ENCODE measurements around the gene BMP8A.
"Not testable (repeated sequence)": the region's sequence is repeated elsewhere in the genome, so short reads cannot be mapped to it uniquely, and the experiment has no call there.

BMP8A gene

GRCh38 chr1:39527190-39527579 is 35.7 kb downstream of the BMP8A start:
- DNase-seq (ENCODE audit: low read depth), result not testable (repeated sequence)

GRCh38 chr1:39528082-39528481 is 36.6 kb downstream of the BMP8A start:
- no peak for DNase-seq (ENCODE audit: low read depth)

GRCh38 chr1:39529901-39530535 is 38.6 kb downstream of the BMP8A start:
- DNase-seq (ENCODE audit: low read depth), result no peak

DNA sequence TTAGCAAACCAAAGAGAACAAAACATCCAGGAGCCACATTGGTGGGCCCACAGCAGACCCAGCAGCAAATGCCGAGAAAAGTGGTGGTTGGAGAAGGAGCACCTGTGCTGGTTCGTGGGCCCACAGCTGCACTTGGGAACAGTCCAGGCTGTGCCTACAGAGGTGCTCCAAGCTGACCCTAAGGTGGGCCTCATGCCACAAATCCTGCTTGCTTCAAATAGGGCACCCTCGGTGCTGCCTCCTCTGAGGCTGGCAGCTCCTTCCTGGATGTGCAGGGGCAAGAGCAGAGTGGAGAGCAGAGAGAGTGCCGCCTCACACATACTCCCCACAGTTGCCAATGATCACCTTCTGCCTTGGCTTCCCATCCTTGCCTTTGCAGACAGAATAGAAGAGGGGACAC is 40.1 kb downstream of the BMP8A start:
- no peak for DNase-seq (ENCODE audit: low read depth)

- DNase-seq (ENCODE audit: low read depth), result no peak
These were observed 42.0 kb downstream of the BMP8A start for GRCh38 chr1:39533442-39533841.

- no peak for DNase-seq (ENCODE audit: low read depth)
These were observed 47.3 kb downstream of the BMP8A start for GRCh38 chr1:39538531-39539251.

DNA sequence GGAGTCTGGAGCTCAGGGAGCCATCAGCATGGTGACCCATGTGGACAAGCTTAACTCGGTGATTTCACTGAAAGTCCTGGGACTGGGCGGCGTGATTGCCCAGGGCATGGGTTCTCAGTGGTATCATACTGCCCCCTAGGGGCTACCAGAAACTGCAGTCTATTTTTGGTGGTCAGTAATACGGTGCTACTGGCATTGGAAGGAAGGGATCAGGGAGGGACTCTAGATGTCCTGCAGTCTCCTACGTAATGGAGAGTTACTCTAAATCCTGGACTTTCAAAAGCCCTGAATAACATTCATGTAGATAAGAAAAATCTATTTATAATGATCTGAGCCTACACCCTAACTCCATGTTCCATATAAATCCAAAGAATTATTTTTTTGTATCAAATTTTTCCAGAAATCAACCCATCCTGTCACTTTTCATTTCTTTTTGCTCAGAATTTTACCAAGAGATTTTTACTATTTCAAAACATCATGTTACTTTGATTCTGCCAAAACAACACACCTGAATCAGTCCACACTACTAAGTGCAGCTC is 47.9 kb downstream of the BMP8A start:
- DNase-seq (ENCODE audit: low read depth), result peak; percentile 8

DNA sequence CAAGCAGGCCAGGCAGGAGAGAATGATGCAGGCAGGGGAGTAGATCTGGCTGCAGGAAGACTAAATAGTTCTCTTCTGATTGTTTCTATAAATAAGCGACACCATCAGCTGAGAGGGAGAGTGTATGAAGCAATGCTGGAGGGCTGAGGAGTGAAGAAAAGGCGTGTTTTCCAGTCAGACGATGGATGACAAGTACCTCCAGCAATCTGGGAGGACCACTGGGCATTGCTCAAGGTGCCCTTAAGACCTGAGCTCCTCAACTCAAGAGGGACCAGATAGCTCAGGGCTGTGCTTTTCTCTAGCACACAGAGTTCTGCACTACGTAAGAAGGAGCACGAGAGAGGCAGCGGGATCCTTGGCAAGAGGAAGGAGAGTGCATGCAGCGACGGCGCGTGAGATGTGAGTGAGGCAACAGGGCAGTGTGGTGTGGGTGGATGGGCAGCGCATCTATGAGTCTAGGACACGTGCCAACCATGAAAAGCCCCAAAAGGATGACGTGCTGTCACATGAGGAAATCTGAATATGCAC is 49.1 kb downstream of the BMP8A start:
- DNase-seq (ENCODE audit: low read depth), result peak; percentile 6

- no peak for DNase-seq (ENCODE audit: low read depth)
These were observed 51.5 kb downstream of the BMP8A start for GRCh38 chr1:39542924-39543323.

GRCh38 chr1:39544327-39544726 is 52.9 kb downstream of the BMP8A start:
- no peak for DNase-seq (ENCODE audit: low read depth)

GRCh38 chr1:39545531-39545930 is 54.1 kb downstream of the BMP8A start:
- DNase-seq (ENCODE audit: low read depth), result no peak

GRCh38 chr1:39554277-39554676 is 62.8 kb downstream of the BMP8A start:
- DNase-seq (ENCODE audit: low read depth), result no peak

- DNase-seq (ENCODE audit: low read depth), result no peak
These were observed 69.8 kb downstream of the BMP8A start for GRCh38 chr1:39561279-39561678.

DNA sequence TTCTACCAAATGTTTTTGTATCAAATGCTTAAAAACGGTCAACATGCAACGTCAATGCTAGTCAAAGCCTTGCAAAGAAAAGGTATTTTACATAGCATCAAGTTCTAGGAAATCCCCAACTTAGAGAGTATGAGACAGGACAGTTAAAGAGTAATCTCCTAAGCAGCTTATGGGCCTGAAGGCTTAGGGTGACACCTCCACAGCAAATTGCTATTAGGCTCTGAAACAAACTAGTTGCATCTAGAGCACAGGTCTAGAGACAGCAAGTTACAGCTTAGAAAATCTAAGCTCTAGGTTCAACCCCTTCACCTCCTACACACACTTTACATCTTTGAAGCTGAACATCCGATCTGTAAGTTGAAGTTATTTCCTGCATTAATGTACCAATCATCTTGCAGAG is 71.5 kb downstream of the BMP8A start:
- DNase-seq (ENCODE audit: low read depth), result no peak

- DNase-seq (ENCODE audit: low read depth), result no peak
These were observed 72.2 kb downstream of the BMP8A start for GRCh38 chr1:39563669-39564068.

DNA sequence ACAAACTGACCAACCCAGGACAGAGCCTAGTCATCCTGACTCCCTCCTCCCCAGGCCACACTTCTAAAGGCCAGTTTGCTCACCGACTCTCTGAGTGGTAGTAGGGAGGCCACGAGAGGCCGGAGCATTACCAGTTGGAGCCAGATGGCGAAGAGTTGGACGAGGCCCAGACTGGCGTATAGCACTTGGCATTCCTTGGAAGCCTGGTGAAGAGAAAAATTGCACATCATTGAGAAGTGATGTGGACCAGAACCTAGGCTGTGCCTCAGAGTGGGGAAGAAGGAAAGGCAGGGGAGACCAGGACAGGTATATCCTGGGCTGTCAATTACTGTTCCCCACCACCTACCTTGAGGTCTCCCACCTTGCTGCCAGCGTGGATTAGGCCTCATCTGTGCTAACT is 72.9 kb downstream of the BMP8A start:
- no peak for DNase-seq (ENCODE audit: low read depth)

DNA sequence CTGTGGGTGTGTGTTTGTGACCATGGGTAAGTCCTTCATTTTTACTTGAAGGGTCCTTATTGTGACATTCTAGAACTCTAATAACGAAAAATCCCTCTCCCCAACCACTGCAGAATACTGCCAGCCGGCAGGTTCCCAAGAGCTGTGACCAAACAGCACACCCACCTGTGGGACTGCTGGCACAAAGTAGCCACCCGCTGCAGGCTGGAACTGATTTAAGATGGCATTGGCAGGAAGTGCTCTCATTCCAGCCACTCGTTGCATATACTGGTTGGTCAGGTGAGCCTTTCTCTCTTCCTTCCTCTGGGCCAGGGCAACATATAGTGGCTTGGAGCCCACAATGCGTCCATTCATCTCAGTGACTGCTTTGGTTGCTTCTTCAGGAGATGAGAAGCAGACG is 73.5 kb downstream of the BMP8A start:
- no peak for DNase-seq (ENCODE audit: low read depth)

GRCh38 chr1:39566441-39567137 is 75.2 kb downstream of the BMP8A start:
- DNase-seq (ENCODE audit: low read depth), result no peak

DNA sequence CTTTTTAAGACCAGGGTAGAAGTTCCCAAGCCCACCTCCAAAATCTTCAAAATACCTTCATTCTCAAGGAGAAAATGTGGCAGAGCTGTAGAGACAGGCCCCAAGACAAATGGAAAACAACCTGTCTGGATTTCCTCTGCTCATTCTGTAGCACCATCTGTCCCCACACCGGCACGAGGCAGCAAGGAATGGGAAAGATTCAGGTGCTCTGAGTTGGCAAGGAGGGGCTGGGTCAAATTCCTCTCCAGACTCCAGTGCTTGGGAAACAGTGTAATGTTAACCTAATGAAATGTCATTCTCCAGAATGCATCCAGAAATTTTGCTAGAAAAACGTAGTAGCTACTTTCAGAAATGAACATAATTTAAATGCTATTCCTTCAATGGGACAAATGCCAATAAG is 75.9 kb downstream of the BMP8A start:
- DNase-seq (ENCODE audit: low read depth), result no peak

DNA sequence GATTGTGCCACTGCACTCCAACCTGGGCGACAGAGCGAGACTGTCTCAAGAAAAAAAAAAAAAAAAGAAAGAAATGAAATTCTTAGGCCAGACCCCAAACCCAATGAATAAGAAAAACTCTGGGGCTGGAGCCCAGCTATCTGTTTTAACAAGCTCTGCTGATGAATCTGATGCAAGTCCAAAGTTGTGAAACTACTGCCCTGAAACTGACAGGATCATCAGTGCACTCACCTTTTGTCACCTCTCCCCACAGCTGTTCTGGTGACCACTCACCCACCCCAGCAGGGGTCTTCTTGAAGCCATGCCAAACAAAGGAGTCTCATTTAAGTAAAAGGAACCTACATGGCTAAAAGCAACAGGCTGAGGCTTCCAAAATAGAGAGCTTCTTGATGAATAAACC is 76.8 kb downstream of the BMP8A start:
- DNase-seq (ENCODE audit: low read depth), result no peak

DNA sequence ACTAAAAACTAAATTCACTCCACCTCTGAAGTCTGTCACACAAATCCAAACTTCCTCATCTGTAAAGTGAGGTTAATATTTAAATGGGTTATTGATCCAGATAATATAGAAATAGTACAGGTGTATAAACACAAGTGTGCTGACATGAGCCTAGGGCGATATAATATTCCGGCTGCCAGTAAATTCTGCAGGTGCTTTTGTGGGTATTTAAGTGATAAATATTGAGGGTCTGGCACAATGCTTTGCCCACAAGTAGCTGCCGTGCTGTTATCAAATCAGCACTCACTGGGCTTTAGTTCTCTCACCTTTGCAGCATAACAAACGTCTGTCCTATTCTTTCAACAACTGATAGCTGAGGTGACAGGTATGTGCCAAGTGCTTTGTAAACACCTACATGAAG is 77.6 kb downstream of the BMP8A start:
- DNase-seq (ENCODE audit: low read depth), result no peak

- no peak for DNase-seq (ENCODE audit: low read depth)
These were observed 79.2 kb downstream of the BMP8A start for GRCh38 chr1:39570477-39571177.
